Ishikawa (cell line): ENCODE measurements around the gene SPEM2.
"Not testable (repeated sequence)": the region's sequence is repeated elsewhere in the genome, so short reads cannot be mapped to it uniquely, and the experiment has no call there.

ENCODE experiments used
- CEBPB ChIP-seq: IDR thresholded peaks from 2 replicates; pipeline ENCODE4 v1.6.1; 2012
- EP300 ChIP-seq: IDR thresholded peaks from 2 replicates; pipeline ENCODE4 v1.6.1; 2012; ENCODE audit warnings: borderline replicate concordance
- FOXM1 ChIP-seq: IDR thresholded peaks from 2 replicates; pipeline ENCODE4 v1.6.1; 2012; ENCODE audit warnings: low read depth, borderline replicate concordance
- MAX ChIP-seq: IDR thresholded peaks from 2 replicates; pipeline ENCODE4 v1.6.1; 2012
- RAD21 ChIP-seq: IDR thresholded peaks from 2 replicates; pipeline ENCODE4 v1.6.1; 2012; ENCODE audit warnings: low read depth
- TAF1 ChIP-seq: IDR thresholded peaks from 2 replicates; pipeline ENCODE4 v1.6.1; 2012; ENCODE audit warnings: low read depth, mild to moderate bottlenecking
- YY1 ChIP-seq: IDR thresholded peaks from 2 replicates; pipeline ENCODE4 v1.6.1; 2012; ENCODE audit warnings: low read depth

GRCh38 chr17:7474767-7475166 is 49.4 kb downstream of the SPEM2 start:
- TF ChIP-seq YY1, TAF1, RAD21, MAX, FOXM1, EP300: not testable (repeated sequence)
- peak; percentile 81 for TF ChIP-seq CEBPB
